Osteocyte (in vitro differentiated cells): Measurements from ENCODE around the gene MRPS15. TPM values are rescaled to one million over a fixed set of nuclear protein-coding genes. Genes with fewer than 3 reads are reported as not detected.

Source experiments
- DNase-seq: peaks from one replicate; pipeline ENCODE4 v3.0.0; 2021; ENCODE audit warnings: mixed read lengths; ENCODE audit not compliant: unreplicated experiment; ENCODE audit errors: extremely low spot score
- H3K27ac Mint-ChIP-seq: one replicate; pipeline ENCODE4 v1.8.0; 2021; ENCODE audit warnings: mild to moderate bottlenecking, mixed read lengths; ENCODE audit not compliant: unreplicated experiment
- H3K27me3 Mint-ChIP-seq: one replicate; pipeline ENCODE4 v1.8.0; 2021; ENCODE audit warnings: mixed read lengths; ENCODE audit not compliant: unreplicated experiment
- H3K36me3 Mint-ChIP-seq: one replicate; pipeline ENCODE4 v1.8.0; 2021; ENCODE audit warnings: mixed read lengths; ENCODE audit not compliant: unreplicated experiment
- H3K4me1 Mint-ChIP-seq: one replicate; pipeline ENCODE4 v1.8.0; 2021; ENCODE audit warnings: mixed read lengths; ENCODE audit not compliant: unreplicated experiment
- H3K4me3 Mint-ChIP-seq: one replicate; pipeline ENCODE4 v1.8.0; 2021; ENCODE audit warnings: mild to moderate bottlenecking, moderate library complexity, mixed read lengths; ENCODE audit not compliant: unreplicated experiment
- H3K9me3 Mint-ChIP-seq: one replicate; pipeline ENCODE4 v1.8.0; 2021; ENCODE audit warnings: mixed read lengths; ENCODE audit not compliant: unreplicated experiment
- total RNA-seq: library from RNA; stranded (reverse); gene quantifications from 2 replicates; pipeline ENCODE4 v1.2.1, GENCODE V29; 2021
- TF ChIP-seq, protein P1 (sequence below): fragments of 200-600 bp; sonication (generic); IDR thresholded peaks from 2 replicates; pipeline ENCODE4 v1.5.0; 2021; ENCODE audit warnings: antibody characterized with exemption, mild to moderate bottlenecking, moderate library complexity

The MRPS15 gene
- total RNA-seq, 1 donor from 2014 or later, result 64.4 TPM

DNA sequence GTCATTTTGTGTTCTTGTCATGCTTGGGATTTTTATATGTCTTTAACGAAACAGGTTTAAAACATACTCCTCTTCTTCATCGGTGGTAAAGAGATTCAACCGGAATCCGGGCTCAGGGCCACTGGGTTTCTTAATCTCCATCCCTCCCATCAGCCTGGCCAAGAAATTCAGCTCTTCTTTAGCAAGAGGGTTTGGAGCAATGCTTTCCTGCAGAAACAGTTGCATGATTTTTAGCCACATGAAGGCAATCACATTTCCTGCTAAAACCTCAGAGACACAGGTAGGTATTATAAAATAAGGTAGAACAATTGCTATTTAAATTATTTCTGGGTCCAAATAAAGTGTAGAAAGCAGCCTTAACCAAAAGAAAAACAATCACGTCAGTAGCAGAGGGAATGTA lies 43.8 kb downstream of the MRPS15 start:
- H3K4me1 Mint-ChIP-seq, result peaks cover 6% of the 10 kb centered on the region
- peaks cover 5% of the 10 kb centered on the region for H3K36me3 Mint-ChIP-seq
- TF ChIP-seq, protein P1, sequence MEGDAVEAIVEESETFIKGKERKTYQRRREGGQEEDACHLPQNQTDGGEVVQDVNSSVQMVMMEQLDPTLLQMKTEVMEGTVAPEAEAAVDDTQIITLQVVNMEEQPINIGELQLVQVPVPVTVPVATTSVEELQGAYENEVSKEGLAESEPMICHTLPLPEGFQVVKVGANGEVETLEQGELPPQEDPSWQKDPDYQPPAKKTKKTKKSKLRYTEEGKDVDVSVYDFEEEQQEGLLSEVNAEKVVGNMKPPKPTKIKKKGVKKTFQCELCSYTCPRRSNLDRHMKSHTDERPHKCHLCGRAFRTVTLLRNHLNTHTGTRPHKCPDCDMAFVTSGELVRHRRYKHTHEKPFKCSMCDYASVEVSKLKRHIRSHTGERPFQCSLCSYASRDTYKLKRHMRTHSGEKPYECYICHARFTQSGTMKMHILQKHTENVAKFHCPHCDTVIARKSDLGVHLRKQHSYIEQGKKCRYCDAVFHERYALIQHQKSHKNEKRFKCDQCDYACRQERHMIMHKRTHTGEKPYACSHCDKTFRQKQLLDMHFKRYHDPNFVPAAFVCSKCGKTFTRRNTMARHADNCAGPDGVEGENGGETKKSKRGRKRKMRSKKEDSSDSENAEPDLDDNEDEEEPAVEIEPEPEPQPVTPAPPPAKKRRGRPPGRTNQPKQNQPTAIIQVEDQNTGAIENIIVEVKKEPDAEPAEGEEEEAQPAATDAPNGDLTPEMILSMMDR, result no peak
- no peaks in the 10 kb centered on the region for H3K9me3 Mint-ChIP-seq
- DNase-seq, result no peak
- H3K4me3 Mint-ChIP-seq, result no peak overlapping the region
- H3K27ac Mint-ChIP-seq, result no peak overlapping the region
- no peaks in the 10 kb centered on the region for H3K27me3 Mint-ChIP-seq

DNA sequence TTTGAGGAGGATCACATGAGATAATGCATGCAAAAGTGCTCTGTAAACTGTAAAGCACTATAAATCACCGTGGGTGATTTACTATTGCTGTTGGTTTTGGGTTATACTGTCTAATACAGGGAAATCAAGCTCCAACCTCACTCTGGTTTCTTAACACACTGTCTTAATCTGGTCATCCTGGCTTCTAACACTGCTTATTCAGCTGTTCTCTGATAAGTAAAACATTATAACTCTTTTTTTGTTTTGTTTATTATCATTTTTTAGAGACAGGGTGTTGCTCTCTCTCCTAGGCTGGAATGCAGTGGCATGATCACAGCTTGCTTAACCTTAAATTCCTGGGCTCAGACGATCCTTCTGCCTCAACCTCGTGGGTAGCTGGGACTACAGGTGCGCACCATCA lies 44.6 kb downstream of the MRPS15 start:
- no peak overlapping the region for H3K4me3 Mint-ChIP-seq
- no peak overlapping the region for H3K27ac Mint-ChIP-seq
- peaks cover 6% of the 10 kb centered on the region for H3K4me1 Mint-ChIP-seq
- DNase-seq, result no peak
- peaks cover 4% of the 10 kb centered on the region for H3K36me3 Mint-ChIP-seq
- TF ChIP-seq, protein P1, result no peak
- no peaks in the 10 kb centered on the region for H3K27me3 Mint-ChIP-seq
- H3K9me3 Mint-ChIP-seq, result no peaks in the 10 kb centered on the region

DNA sequence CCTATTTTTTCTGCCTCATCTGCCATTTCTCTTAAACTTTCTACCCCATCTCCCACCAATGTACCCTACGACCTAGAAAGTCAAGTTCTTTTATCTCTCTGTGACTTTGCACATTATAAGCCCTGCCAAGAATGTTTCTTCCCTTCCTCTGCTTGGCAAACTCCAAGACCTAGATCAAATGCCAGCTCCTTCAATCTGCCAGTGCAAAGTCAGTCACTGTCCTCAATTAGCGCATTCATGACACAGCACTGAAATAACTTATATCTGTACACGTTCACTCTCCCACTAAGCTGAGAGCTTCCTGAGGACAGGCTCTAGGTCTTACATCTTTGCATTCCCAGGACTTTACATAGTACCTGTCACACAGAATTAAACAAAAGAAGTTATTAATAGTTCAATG lies 45.0 kb downstream of the MRPS15 start:
- no peaks in the 10 kb centered on the region for H3K9me3 Mint-ChIP-seq
- no peak overlapping the region for H3K4me3 Mint-ChIP-seq
- no peak overlapping the region for H3K27ac Mint-ChIP-seq
- peaks cover 6% of the 10 kb centered on the region for H3K4me1 Mint-ChIP-seq
- DNase-seq, result no peak
- H3K27me3 Mint-ChIP-seq, result no peaks in the 10 kb centered on the region
- peaks cover 4% of the 10 kb centered on the region for H3K36me3 Mint-ChIP-seq
- TF ChIP-seq, protein P1, result no peak

DNA sequence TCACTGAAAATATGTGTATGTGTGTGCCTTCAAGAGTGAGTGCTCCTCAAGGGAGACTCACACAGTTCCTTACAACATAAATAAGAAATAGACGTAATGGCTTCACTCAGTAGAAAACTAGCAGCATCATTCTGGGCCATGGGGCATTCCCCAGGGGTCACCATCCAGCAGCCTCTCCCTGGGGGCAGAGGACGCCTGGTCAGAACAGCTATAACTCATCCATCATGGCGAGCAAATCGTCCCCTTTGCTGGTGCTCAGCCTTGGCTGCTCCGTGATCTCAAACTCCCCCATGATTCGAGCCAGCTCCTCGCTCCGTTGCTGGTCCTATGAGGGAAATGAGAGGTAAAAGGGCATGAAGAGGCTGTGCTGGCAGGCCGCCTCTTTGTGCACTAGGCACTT lies 46.3 kb downstream of the MRPS15 start:
- no peak overlapping the region for H3K27ac Mint-ChIP-seq
- peaks cover 4% of the 10 kb centered on the region for H3K36me3 Mint-ChIP-seq

DNA sequence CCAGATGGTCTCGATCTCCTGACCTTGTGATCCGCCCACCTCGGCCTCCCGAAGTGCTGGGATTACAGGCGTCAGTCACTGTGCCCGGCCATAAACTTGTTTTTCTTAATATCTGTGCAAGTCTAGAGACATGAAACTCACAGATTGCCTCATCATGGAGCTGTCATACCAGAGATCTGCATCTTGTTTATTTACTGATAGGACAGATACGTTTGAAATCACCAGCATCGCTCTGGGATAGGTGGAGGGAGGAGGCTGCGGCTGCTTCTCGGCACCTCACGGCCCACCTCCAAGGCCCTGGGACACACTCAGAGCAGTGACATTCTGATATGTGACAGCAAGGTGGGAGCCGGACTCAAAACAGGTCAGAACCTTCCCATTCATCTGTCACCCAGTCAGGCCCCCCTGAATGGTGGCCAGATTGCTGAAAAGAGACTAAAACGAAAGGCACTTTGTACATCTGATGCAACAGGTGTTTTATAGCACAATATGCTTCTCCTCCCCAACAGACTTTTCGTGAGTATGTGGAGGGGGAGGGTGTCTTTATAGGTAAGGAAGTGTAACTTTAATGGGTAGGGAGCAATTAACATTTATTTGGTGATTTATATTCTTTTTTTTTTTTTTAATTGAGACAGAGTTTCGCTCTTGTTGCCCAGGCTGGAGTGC lies 48.4 kb downstream of the MRPS15 start:
- Mint-ChIP-seq H3K36me3 (peaks cover 6% of the 10 kb centered on the region), H3K27me3 (no peaks in the 10 kb centered on the region), H3K9me3 (no peaks in the 10 kb centered on the region), H3K4me3 (no peak overlapping the region), H3K27ac (no peak overlapping the region), H3K4me1 (peaks cover 7% of the 10 kb centered on the region)
- no peak for DNase-seq
- TF ChIP-seq, protein P1, result no peak

More for the DNA sequence above, 46.3 kb downstream of the MRPS15 start:
- H3K27me3 Mint-ChIP-seq, result no peaks in the 10 kb centered on the region
- TF ChIP-seq, protein P1, result no peak
- no peak for DNase-seq
- peaks cover 6% of the 10 kb centered on the region for H3K4me1 Mint-ChIP-seq
- H3K9me3 Mint-ChIP-seq, result no peaks in the 10 kb centered on the region
- H3K4me3 Mint-ChIP-seq, result no peak overlapping the region
